ENCODE data around the gene ZSCAN2.

ZSCAN2 gene

DNA sequence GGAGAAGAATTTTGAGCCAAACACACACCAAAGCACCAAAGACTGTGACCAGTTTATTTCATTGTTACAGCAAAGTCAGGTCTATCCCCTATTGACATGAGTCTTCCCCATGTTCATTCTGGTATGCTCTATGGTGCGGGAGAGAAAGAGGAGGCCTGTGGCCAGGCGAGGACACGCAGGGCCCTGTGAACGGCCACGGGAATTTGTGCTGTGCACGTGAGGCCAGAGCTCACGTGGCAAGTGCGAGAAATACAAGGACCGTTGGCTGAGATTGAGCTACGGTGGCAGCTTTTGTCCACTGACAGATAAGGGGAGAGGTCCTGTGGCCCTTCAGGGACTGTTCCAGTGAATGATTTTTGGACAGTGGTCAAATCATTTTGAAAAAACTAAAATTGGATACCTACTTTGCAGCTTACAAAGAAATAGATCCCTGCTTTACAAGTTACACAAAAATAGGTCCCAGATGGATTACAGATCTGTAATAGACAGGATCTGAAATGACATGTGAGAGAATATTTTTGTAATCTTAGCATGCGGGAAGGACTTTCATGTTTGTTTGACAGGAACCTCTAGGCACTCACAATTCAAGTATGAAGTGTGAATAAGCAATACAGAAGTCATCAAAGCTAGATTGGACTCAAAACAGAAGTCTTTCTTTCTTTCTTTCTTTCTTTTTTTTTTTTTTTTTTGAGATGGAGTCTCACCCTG lies 9.2 kb downstream of the ZSCAN2 start:
- TF ChIP-seq, protein P1, sequence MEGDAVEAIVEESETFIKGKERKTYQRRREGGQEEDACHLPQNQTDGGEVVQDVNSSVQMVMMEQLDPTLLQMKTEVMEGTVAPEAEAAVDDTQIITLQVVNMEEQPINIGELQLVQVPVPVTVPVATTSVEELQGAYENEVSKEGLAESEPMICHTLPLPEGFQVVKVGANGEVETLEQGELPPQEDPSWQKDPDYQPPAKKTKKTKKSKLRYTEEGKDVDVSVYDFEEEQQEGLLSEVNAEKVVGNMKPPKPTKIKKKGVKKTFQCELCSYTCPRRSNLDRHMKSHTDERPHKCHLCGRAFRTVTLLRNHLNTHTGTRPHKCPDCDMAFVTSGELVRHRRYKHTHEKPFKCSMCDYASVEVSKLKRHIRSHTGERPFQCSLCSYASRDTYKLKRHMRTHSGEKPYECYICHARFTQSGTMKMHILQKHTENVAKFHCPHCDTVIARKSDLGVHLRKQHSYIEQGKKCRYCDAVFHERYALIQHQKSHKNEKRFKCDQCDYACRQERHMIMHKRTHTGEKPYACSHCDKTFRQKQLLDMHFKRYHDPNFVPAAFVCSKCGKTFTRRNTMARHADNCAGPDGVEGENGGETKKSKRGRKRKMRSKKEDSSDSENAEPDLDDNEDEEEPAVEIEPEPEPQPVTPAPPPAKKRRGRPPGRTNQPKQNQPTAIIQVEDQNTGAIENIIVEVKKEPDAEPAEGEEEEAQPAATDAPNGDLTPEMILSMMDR (IDR thresholded peaks at IDR 0.05) = no peak
- no peak overlapping the region for H3K27ac ChIP-seq
- no peaks in the 10 kb centered on the region for H3K9me3 ChIP-seq
- peaks cover 7% of the 10 kb centered on the region for H3K36me3 ChIP-seq
- no peak overlapping the region for H3K4me3 ChIP-seq (ENCODE audit: low read depth in 1 of 2, low read length in 1 of 2)
- H3K4me1 ChIP-seq (ENCODE audit: control insufficient read depth in 1 of 2, insufficient read depth in 1 of 2, low read depth in 1 of 2, low read length in 1 of 2) = no peaks in the 10 kb centered on the region
- no peaks in the 10 kb centered on the region for H3K27me3 ChIP-seq

- peaks cover 6 to 7% of the 10 kb centered on the region in 2 experiments for H3K4me1 ChIP-seq (ENCODE audit: control insufficient read depth in 1 of 2, insufficient read depth in 1 of 2, low read depth in 1 of 2, low read length in 1 of 2)
- TF ChIP-seq, protein P1 (IDR thresholded peaks at IDR 0.05) = no peak
- H3K4me3 ChIP-seq (ENCODE audit: low read depth in 1 of 2, low read length in 1 of 2) = no peak overlapping the region
- H3K27ac ChIP-seq = no peak overlapping the region
- H3K9me3 ChIP-seq = no peaks in the 10 kb centered on the region
- H3K27me3 ChIP-seq = no peaks in the 10 kb centered on the region
- peaks cover 7% of the 10 kb centered on the region for H3K36me3 ChIP-seq
These were observed 10.8 kb downstream of the ZSCAN2 start for GRCh38 chr15:84611631-84612030.

GRCh38 chr15:84616235-84616634 lies 15.4 kb downstream of the ZSCAN2 start:
- Histone ChIP-seq H3K4me1 (ENCODE audit: control insufficient read depth in 1 of 2, insufficient read depth in 1 of 2, low read depth in 1 of 2, low read length in 1 of 2) (peaks cover 7 to 9% of the 10 kb centered on the region in 2 experiments), H3K9me3 (peaks cover 4% of the 10 kb centered on the region), H3K4me3 (ENCODE audit: low read depth in 1 of 2, low read length in 1 of 2) (peak overlapping the region in 1 of 2 experiments; percentile 3), H3K27ac (peak overlapping the region; percentile 39), H3K36me3 (no peaks in the 10 kb centered on the region), H3K27me3 (no peaks in the 10 kb centered on the region)
- TF ChIP-seq, protein P1 (IDR thresholded peaks at IDR 0.05) = no peak

DNA sequence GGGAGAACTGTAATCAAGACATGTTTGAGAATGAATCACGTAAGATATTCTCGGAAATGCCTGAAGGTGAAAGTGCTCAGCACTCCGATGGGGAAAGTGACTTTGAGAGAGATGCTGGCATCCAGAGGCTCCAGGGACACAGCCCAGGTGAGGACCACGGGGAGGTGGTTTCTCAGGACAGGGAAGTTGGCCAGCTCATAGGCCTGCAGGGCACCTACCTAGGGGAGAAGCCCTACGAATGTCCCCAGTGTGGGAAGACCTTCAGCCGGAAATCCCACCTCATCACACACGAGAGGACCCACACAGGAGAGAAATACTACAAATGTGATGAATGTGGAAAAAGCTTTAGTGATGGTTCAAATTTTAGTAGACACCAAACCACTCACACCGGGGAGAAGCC lies 19.8 kb downstream of the ZSCAN2 start:
- Histone ChIP-seq H3K4me1 (ENCODE audit: control insufficient read depth in 1 of 2, insufficient read depth in 1 of 2, low read depth in 1 of 2, low read length in 1 of 2) (peaks cover 20 to 21% of the 10 kb centered on the region in 2 experiments), H3K4me3 (ENCODE audit: low read depth in 1 of 2, low read length in 1 of 2) (no peak overlapping the region), H3K9me3 (peaks cover 10% of the 10 kb centered on the region), H3K36me3 (no peaks in the 10 kb centered on the region), H3K27me3 (no peaks in the 10 kb centered on the region), H3K27ac (no peak overlapping the region)
- TF ChIP-seq, protein P1 (IDR thresholded peaks at IDR 0.05) = no peak

GRCh38 chr15:84621358-84621979 lies 20.7 kb downstream of the ZSCAN2 start:
- TF ChIP-seq, protein P1 (IDR thresholded peaks at IDR 0.05) = no peak
- peaks cover 10% of the 10 kb centered on the region for H3K9me3 ChIP-seq
- H3K4me3 ChIP-seq (ENCODE audit: low read depth in 1 of 2, low read length in 1 of 2) = no peak overlapping the region
- H3K4me1 ChIP-seq (ENCODE audit: control insufficient read depth in 1 of 2, insufficient read depth in 1 of 2, low read depth in 1 of 2, low read length in 1 of 2) = peaks cover 15 to 16% of the 10 kb centered on the region in 2 experiments
- no peaks in the 10 kb centered on the region for H3K36me3 ChIP-seq
- no peaks in the 10 kb centered on the region for H3K27me3 ChIP-seq
- no peak overlapping the region for H3K27ac ChIP-seq

Data from neutrophil (primary cell).